Body of pancreas (tissue), 4 donors: Measurements from ENCODE around the gene REXO1. TPM values are rescaled to one million over a fixed set of nuclear protein-coding genes. Genes with fewer than 3 reads are reported as not detected.

Source experiments
- ATAC-seq: fragments of 150-250 bp; one replicate; pipeline ENCODE4 v1.9.1; 2016
- DNase-seq, 4 donors: peaks; one replicate each; pipeline ENCODE4 v3.0.0-alpha.2; 2019
- H3K27ac ChIP-seq, 4 donors: fragments of 200-600 bp; sonication (generic); 1 replicate in 3 of 4; 2 replicates in 1 of 4; pipeline versions ENCODE4 v1.5.1 to v1.6.1; 2016 to 2019; ENCODE audit warnings: mild to moderate bottlenecking in 1 of 4, mixed read lengths in 1 of 4, moderate library complexity in 1 of 4
- H3K27me3 ChIP-seq, 2 donors: fragments of 200-600 bp; sonication (generic); one replicate each; pipeline ENCODE4 v1.6.0; 2016; ENCODE audit warnings: mild to moderate bottlenecking in 1 of 2
- H3K36me3 ChIP-seq, 2 donors: fragments of 200-600 bp; sonication (generic); replicated peaks in 1 of 2; 2 replicates each; pipeline ENCODE4 v1.5.1; 2016; ENCODE audit warnings: low read depth in 2 of 2; ENCODE audit not compliant: insufficient read depth in 1 of 2
- H3K4me1 ChIP-seq: fragments of 200-600 bp; sonication (generic); one replicate; pipeline ENCODE4 v1.6.0; 2016
- H3K4me3 ChIP-seq, 2 donors: fragments of 200-600 bp; sonication (generic); 1 replicate in 1 of 2; 2 replicates in 1 of 2; pipeline ENCODE4 v1.5.1; 2016 to 2019
- H3K9me3 ChIP-seq, 3 donors: fragments of 200-600 bp; sonication (generic); 1 replicate in 2 of 3; 2 replicates in 1 of 3; pipeline ENCODE4 v1.5.1; 2016
- POLR2A ChIP-seq, 3 donors: fragments of 450-650 bp; IDR thresholded peaks; one replicate each; pipeline ENCODE4 v1.6.1; 2016; ENCODE audit warnings: antibody characterized with exemption in 3 of 3, mild to moderate bottlenecking in 2 of 3
- WGBS, 2 donors: methylation state at CpG; one replicate each; pipeline ENCODE4 v1.1.5; 2017; 5-methylcytosine and 5-hydroxymethylcytosine counted together
- intact Hi-C: fragments of 100-400 bp; cut with DNase I; formaldehyde crosslinking; loops from one replicate; pipeline ENCODE4 v1.15.1; 2023
- total RNA-seq, 2 donors: library from RNA; depleted of rRNA; stranded (reverse); fragments of >200 nt; gene quantifications; one replicate each; pipeline ENCODE4 v1.1.0, GENCODE V29; 2016
- TF ChIP-seq, protein P1 (sequence below), 7 experiments: fragments of 450-650 bp in 4 of 7; fragments of 200-600 bp in 3 of 7; sonication (generic) in 3 of 7; IDR thresholded peaks; one replicate each; pipeline ENCODE4 v1.5.1; 2016 to 2019; ENCODE audit warnings: antibody characterized with exemption in 7 of 7

REXO1 gene
- total RNA-seq, 2 donors from 2014 or later: 16.6 to 19.8 TPM

DNA sequence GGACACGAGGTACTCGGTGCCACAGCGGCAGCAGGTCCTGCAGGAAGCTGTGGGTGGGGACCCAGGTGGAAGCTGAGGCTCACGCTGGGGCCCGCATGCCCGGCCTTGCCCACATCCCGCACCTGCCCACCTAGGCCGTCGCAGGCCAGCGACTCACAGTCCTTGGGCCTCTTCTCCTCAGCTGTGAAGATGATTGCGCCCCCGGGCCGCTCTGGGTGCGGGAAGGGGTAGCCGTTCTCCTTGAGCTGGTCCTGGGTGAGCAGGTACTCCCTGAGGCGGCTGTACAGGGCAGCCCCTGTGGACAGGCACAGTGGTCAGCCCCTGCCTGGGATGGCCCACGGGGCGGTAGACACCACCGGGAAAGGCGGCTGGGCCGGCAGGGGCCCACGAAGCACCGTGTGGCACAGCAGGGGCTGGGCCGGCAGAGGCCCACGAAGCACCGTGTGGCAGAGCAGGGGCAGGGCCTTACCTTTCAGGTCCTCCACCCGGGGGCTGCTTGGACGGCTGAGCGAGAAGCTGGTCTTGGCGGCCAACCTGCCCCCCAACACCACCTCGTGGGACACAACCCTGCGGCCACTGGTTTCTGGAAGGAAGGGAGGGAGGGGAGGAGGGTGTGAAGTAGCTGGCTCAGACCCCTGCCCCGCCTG is 29.6 kb downstream of the REXO1 start:
- ATAC-seq: no peak
- intact Hi-C loops: no loop called here
- TF ChIP-seq POLR2A (IDR thresholded peaks at IDR 0.05): no peak
- TF ChIP-seq, protein P1, sequence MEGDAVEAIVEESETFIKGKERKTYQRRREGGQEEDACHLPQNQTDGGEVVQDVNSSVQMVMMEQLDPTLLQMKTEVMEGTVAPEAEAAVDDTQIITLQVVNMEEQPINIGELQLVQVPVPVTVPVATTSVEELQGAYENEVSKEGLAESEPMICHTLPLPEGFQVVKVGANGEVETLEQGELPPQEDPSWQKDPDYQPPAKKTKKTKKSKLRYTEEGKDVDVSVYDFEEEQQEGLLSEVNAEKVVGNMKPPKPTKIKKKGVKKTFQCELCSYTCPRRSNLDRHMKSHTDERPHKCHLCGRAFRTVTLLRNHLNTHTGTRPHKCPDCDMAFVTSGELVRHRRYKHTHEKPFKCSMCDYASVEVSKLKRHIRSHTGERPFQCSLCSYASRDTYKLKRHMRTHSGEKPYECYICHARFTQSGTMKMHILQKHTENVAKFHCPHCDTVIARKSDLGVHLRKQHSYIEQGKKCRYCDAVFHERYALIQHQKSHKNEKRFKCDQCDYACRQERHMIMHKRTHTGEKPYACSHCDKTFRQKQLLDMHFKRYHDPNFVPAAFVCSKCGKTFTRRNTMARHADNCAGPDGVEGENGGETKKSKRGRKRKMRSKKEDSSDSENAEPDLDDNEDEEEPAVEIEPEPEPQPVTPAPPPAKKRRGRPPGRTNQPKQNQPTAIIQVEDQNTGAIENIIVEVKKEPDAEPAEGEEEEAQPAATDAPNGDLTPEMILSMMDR (IDR thresholded peaks at IDR 0.05): no peak
- WGBS, 2 donors: 89 to 94% methylated on average over 12 to 29 of the region's 33 CpGs
- no peak for DNase-seq
- Histone ChIP-seq H3K36me3 (peaks cover 20 to 49% of the 10 kb centered on the region in 2 donors), H3K4me1 (no peaks in the 10 kb centered on the region), H3K4me3 (no peak overlapping the region), H3K27me3 (no peaks in the 10 kb centered on the region), H3K27ac (no peak overlapping the region), H3K9me3 (no peaks in the 10 kb centered on the region)

DNA sequence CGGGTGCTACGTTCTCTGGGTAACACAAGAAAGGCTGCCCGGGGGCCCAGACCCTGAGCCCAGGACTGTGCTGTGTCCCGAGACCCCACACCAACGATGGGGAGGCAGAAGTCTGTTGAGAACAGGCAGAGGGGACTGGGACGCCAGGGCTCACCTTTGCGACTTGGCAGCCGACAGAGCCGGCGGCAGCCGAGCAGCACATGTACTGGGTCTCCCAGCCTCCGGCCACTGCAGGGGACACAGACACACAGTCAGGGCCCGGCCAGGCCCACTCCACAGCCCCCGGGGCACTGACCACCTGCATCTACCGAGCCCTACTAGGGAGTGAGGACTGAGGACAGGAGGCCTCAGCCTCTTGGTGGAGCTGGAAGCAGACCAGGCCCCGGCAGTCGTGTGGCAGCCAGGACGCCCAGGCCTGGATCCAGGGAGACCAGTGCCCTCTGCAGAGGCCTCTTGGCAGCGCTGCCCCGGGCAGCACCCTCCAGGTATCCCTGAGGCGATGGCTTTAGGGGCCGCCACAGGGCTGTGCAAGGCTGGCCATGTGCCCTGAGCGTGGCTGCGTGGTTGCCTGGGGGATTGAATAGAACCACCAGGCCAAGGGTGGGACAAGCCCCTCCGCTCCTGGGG is 30.6 kb downstream of the REXO1 start:
- ATAC-seq (no peak), DNase-seq (no peak)
- H3K4me1 ChIP-seq: peaks cover 9% of the 10 kb centered on the region
- H3K27me3 ChIP-seq: no peaks in the 10 kb centered on the region
- H3K27ac ChIP-seq: no peak overlapping the region
- intact Hi-C loops: no loop called here
- H3K9me3 ChIP-seq: no peaks in the 10 kb centered on the region
- H3K36me3 ChIP-seq: peaks cover 20 to 49% of the 10 kb centered on the region in 2 donors
- 90 to 93% methylated on average over 2 to 25 of the region's 25 CpGs for WGBS, 2 donors
- no peak overlapping the region for H3K4me3 ChIP-seq
- no peak for TF ChIP-seq POLR2A (IDR thresholded peaks at IDR 0.05)
- TF ChIP-seq, protein P1 (IDR thresholded peaks at IDR 0.05): no peak

DNA sequence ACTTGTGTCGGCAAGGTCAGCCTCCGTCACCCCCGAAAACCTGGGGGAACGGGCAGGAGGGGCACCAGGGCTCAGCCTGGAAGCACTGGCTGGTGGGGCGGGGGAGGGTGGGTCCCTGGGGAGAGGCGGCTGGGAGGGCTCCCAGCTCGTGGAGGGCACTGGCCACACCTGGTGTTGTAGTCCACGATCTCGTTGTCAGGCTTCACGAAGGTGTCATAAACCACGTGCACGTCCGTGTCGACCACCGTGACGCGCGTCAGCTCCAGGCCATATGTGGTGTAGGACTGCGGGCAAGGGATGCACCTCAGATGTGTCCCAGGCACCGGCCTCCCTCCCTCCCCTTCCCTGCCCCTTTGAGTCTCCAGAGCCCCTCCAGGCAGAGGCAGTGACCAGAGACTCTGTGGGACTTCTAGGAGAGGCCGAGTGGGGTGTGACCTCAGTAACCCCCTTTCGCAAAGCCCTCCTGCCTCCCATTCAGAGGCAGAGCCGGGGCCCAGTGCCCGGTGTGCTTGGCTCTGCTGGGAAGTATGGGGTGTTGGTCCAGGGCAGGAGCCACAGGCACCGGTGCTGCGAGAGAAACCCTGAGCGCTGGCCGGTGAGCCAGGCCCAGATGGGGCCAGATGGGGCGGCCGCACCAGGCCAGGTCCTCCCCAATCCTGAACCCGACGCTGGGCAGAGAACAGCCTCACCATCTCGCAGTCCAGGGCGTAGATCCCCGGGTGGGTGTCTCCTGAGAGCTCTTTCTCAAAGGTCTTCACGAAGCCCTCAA is 31.6 kb downstream of the REXO1 start:
- Histone ChIP-seq H3K27ac (no peak overlapping the region), H3K27me3 (no peaks in the 10 kb centered on the region), H3K4me1 (peaks cover 17% of the 10 kb centered on the region), H3K36me3 (peaks cover 20 to 44% of the 10 kb centered on the region in 2 donors), H3K9me3 (no peaks in the 10 kb centered on the region), H3K4me3 (no peak overlapping the region)
- 93 to 95% methylated on average over 27 to 30 of the region's 36 CpGs for WGBS, 2 donors
- DNase-seq (no peak), ATAC-seq (no peak)
- TF ChIP-seq, protein P1 (IDR thresholded peaks at IDR 0.05): no peak
- no peak for TF ChIP-seq POLR2A (IDR thresholded peaks at IDR 0.05)
- intact Hi-C loops: no loop called here

DNA sequence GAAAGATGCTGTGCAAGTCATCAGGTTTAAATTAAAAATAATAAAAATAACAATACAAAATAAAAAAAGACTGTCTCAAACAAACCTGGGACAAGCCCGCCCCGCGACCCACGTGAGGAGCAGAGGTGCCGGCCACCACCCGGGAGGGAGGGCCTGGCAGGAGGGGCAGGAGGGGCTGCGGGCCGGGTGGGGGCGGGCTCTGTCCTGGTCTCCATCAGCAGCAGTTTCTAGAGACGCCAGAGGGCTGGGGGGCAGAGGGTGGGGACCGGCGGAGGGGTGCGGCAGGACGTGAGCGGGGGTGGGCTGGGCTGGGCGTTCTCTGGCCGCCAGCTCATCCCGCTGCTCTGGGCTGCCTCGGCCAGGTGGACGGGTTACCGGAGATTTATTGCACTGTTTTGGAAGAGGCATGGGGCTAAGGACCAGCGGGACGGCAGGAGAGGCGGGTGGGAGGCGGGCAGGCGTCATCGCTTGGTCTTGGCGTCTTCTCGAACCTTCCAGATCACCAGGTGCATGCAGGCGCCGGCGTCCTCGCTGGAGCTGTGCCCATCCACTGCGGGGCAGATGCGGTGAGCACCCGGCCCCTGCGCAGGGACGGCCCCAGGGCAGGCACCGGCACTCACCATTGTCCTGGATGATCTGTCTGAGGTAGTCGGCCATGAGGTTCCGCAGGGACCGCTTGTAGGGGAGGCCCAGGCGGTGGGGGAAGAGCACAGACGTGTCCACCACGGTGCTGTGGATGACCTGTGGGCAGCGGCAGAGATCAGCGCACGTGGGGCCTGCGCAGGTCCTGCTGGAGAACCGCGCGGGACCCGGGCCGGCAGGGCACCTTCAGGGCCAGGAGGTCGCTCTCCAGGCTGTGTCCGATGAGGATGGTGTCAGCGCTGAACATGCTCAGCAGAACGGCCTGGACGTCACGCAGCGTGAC is 32.4 kb downstream of the REXO1 start:
- no peak overlapping the region for H3K4me3 ChIP-seq
- intact Hi-C loops: no loop called here
- H3K27me3 ChIP-seq: no peaks in the 10 kb centered on the region
- ATAC-seq (no peak), DNase-seq (no peak)
- H3K27ac ChIP-seq: no peak overlapping the region
- no peaks in the 10 kb centered on the region for H3K9me3 ChIP-seq
- peaks cover 20 to 42% of the 10 kb centered on the region in 2 donors for H3K36me3 ChIP-seq
- TF ChIP-seq, protein P1 (IDR thresholded peaks at IDR 0.05): no peak
- TF ChIP-seq POLR2A (IDR thresholded peaks at IDR 0.05): no peak
- 90 to 98% methylated on average over 23 to 48 of the region's 61 CpGs for WGBS, 2 donors
- peaks cover 22% of the 10 kb centered on the region for H3K4me1 ChIP-seq
